PFSK-1 (cell line): ENCODE data around the gene NEGR1.

Experiments used
- POLR2AphosphoS5 ChIP-seq: IDR thresholded peaks from 2 replicates; pipeline ENCODE4 v1.6.1; 2012; ENCODE audit warnings: low read depth, mild to moderate bottlenecking, control low read depth, low read length, moderate library complexity
- SIN3A ChIP-seq: IDR thresholded peaks from 2 replicates; pipeline ENCODE4 v1.6.1; 2012; ENCODE audit warnings: mild to moderate bottlenecking, low read length, moderate library complexity, borderline replicate concordance; ENCODE audit not compliant: insufficient read depth
- TAF1 ChIP-seq: IDR thresholded peaks from 2 replicates; pipeline ENCODE4 v1.6.1; 2012; ENCODE audit warnings: low read length, control low read depth, borderline replicate concordance; ENCODE audit not compliant: insufficient read depth

GRCh38 chr1:71831646-71832045 lies 450.7 kb downstream of the NEGR1 start:
- TF ChIP-seq POLR2AphosphoS5 = no peak
- TF ChIP-seq TAF1 = no peak
- no peak for TF ChIP-seq SIN3A
